NCI-H187 treated with DMSO at 0.1 percent for 48 hours (cell line): Measurements from ENCODE around the gene TECR.
"Not testable (repeated sequence)": the region's sequence is repeated elsewhere in the genome, so short reads cannot be mapped to it uniquely, and the experiment has no call there.

ENCODE experiments used
- DNase-seq: peaks from one replicate; lab custom pipeline; 2025; lab: John Stamatoyannopoulos, UW

Gene TECR

GRCh38 chr19:14585187-14585586 lies 55.8 kb downstream of the TECR start:
- not testable (repeated sequence) for DNase-seq

- DNase-seq = not testable (repeated sequence)
Measured at GRCh38 chr19:14589433-14589832, 60.0 kb downstream of the TECR start.

GRCh38 chr19:14595558-14595957 lies 66.2 kb downstream of the TECR start:
- no peak for DNase-seq

GRCh38 chr19:14599548-14600147 lies 70.3 kb downstream of the TECR start:
- DNase-seq = no peak

- DNase-seq = no peak
Measured at GRCh38 chr19:14603990-14604387, 74.6 kb downstream of the TECR start.

GRCh38 chr19:14606627-14607026 lies 77.2 kb downstream of the TECR start:
- DNase-seq = no peak

GRCh38 chr19:14611051-14611450 lies 81.7 kb downstream of the TECR start:
- no peak for DNase-seq

GRCh38 chr19:14612242-14612641 lies 82.8 kb downstream of the TECR start:
- not testable (repeated sequence) for DNase-seq

GRCh38 chr19:14612657-14613056 lies 83.3 kb downstream of the TECR start:
- DNase-seq = no peak

- DNase-seq = not testable (repeated sequence)
Measured at GRCh38 chr19:14613399-14614098, 84.2 kb downstream of the TECR start.

GRCh38 chr19:14614099-14614412 lies 84.7 kb downstream of the TECR start:
- DNase-seq = no peak
